Smooth muscle cell (in vitro differentiated cells): ENCODE measurements around the gene RAB44. TPM values are rescaled to one million over a fixed set of nuclear protein-coding genes. Genes with fewer than 3 reads are reported as not detected.

Experiments used
- DNase-seq: peaks from one replicate; lab custom pipeline; 2025; ENCODE audit not compliant: unreplicated experiment; lab: John Stamatoyannopoulos, UW
- H2AFZ ChIP-seq: fragments of 200-600 bp; sonication (generic); 2 replicates; pipeline ENCODE4 v1.6.0; 2016; ENCODE audit warnings: antibody characterized with exemption, low read depth, mild to moderate bottlenecking
- H3F3A ChIP-seq: fragments of 200-600 bp; sonication (generic); 2 replicates; pipeline ENCODE4 v1.6.0; 2017; ENCODE audit warnings: antibody characterized with exemption, low read depth
- H3K27ac ChIP-seq: fragments of 200-600 bp; sonication (generic); 2 replicates; pipeline ENCODE4 v1.5.1; 2016; ENCODE audit warnings: low read depth, mild to moderate bottlenecking
- H3K27me3 ChIP-seq: fragments of 200-600 bp; sonication (generic); 2 replicates; pipeline ENCODE4 v1.6.1; 2016; ENCODE audit warnings: low read depth, mild to moderate bottlenecking
- H3K36me3 ChIP-seq: fragments of 200-600 bp; sonication (generic); 2 replicates; pipeline ENCODE4 v1.5.1; 2016; ENCODE audit warnings: low read depth
- H3K4me1 ChIP-seq: fragments of 200-600 bp; sonication (generic); 2 replicates; pipeline ENCODE4 v1.5.1; 2016; ENCODE audit warnings: low read depth
- H3K4me2 ChIP-seq: fragments of 200-600 bp; sonication (generic); 2 replicates; pipeline ENCODE4 v1.6.0; 2016; ENCODE audit warnings: mild to moderate bottlenecking
- H3K4me3 ChIP-seq: fragments of 200-600 bp; sonication (generic); 2 replicates; pipeline ENCODE4 v1.5.1; 2016; ENCODE audit warnings: mild to moderate bottlenecking
- H3K79me2 ChIP-seq: fragments of 200-600 bp; sonication (generic); 2 replicates; pipeline ENCODE4 v1.6.0; 2016; ENCODE audit warnings: low read depth, mild to moderate bottlenecking
- H3K9ac ChIP-seq: fragments of 200-600 bp; sonication (generic); 2 replicates; pipeline ENCODE4 v1.6.0; 2016; ENCODE audit warnings: low read depth
- H3K9me3 ChIP-seq: fragments of 200-600 bp; sonication (generic); replicated peaks from 2 replicates; pipeline ENCODE4 v1.5.1; 2016; ENCODE audit warnings: low read depth
- H4K20me1 ChIP-seq: fragments of 200-600 bp; sonication (generic); 2 replicates; pipeline ENCODE4 v1.6.0; 2016; ENCODE audit warnings: low read depth
- CTCF ChIP-seq: fragments of 200-600 bp; sonication (generic); IDR thresholded peaks from 2 replicates; pipeline ENCODE4 v1.5.1; 2017; ENCODE audit warnings: borderline replicate concordance, mild to moderate bottlenecking, antibody characterized with exemption; ENCODE audit not compliant: insufficient read depth, poor library complexity, severe bottlenecking
- WGBS: methylation state at CpG from one replicate; pipeline ENCODE4 v1.1.7; 2016; ENCODE audit warnings: low lambda C conversion rate; 5-methylcytosine and 5-hydroxymethylcytosine counted together
- polyA plus RNA-seq: library from polyadenylated mRNA; unstranded; fragments of >200 nt; fragmentation: Nextera tagmentation; extraction: Ambion mirVana; gene quantifications from 2 replicates; pipeline ENCODE4 v1.2.1, GENCODE V29; 2016
- total RNA-seq: library from RNA; depleted of rRNA; stranded (reverse); fragments of >200 nt; gene quantifications from 2 replicates; pipeline ENCODE4 v1.2.3, GENCODE V29; 2014

RAB44 gene
- total and polyA plus RNA-seq, 2 experiments from 2014 or later: 0.03 TPM; not detected in 1

- Histone ChIP-seq H3K4me1 (no peaks in the 10 kb centered on the region), H3K79me2 (no peaks in the 10 kb centered on the region), H3K9me3 (no peaks in the 10 kb centered on the region), H3K27me3 (no peaks in the 10 kb centered on the region), H3F3A (no peaks in the 10 kb centered on the region), H3K4me2 (no peak overlapping the region), H3K9ac (no peak overlapping the region), H4K20me1 (no peaks in the 10 kb centered on the region), H3K4me3 (no peak overlapping the region), H3K27ac (no peak overlapping the region), H3K36me3 (no peaks in the 10 kb centered on the region), H2AFZ (no peak overlapping the region)
- no peak for DNase-seq
- 77% methylated on average over 13 of the region's 13 CpGs for WGBS
- no peak for TF ChIP-seq CTCF
Observed at GRCh38 chr6:36717231-36717825, 19.7 kb downstream of the RAB44 start.

- Histone ChIP-seq H3K27ac (no peak overlapping the region), H3K36me3 (no peaks in the 10 kb centered on the region), H3K4me3 (no peak overlapping the region), H3K9ac (no peak overlapping the region), H3F3A (no peaks in the 10 kb centered on the region), H3K9me3 (no peaks in the 10 kb centered on the region), H3K27me3 (no peaks in the 10 kb centered on the region), H3K79me2 (no peaks in the 10 kb centered on the region), H2AFZ (no peak overlapping the region), H4K20me1 (no peaks in the 10 kb centered on the region), H3K4me1 (no peaks in the 10 kb centered on the region), H3K4me2 (no peak overlapping the region)
- no peak for TF ChIP-seq CTCF
- WGBS: 83% methylated on average over 12 of the region's 12 CpGs
- DNase-seq: no peak
Observed at GRCh38 chr6:36717871-36718540, 20.4 kb downstream of the RAB44 start.

GRCh38 chr6:36718560-36718959 lies 20.9 kb downstream of the RAB44 start:
- no peak overlapping the region for H3K4me2 ChIP-seq
- 86% methylated on average over 5 of the region's 5 CpGs for WGBS
- H3K9me3 ChIP-seq: no peaks in the 10 kb centered on the region
- H2AFZ ChIP-seq: no peak overlapping the region
- H3K36me3 ChIP-seq: no peaks in the 10 kb centered on the region
- H3K27ac ChIP-seq: no peak overlapping the region
- H3K4me3 ChIP-seq: no peak overlapping the region
- no peaks in the 10 kb centered on the region for H3K79me2 ChIP-seq
- no peaks in the 10 kb centered on the region for H3K4me1 ChIP-seq
- no peak for DNase-seq
- H3K27me3 ChIP-seq: no peaks in the 10 kb centered on the region
- H3F3A ChIP-seq: no peaks in the 10 kb centered on the region
- no peak for TF ChIP-seq CTCF
- H4K20me1 ChIP-seq: no peaks in the 10 kb centered on the region
- H3K9ac ChIP-seq: no peak overlapping the region

- TF ChIP-seq CTCF: no peak
- no peaks in the 10 kb centered on the region for H3K27me3 ChIP-seq
- no peaks in the 10 kb centered on the region for H3K4me1 ChIP-seq
- H3K27ac ChIP-seq: no peak overlapping the region
- WGBS: 91% methylated on average over 7 of the region's 7 CpGs
- no peaks in the 10 kb centered on the region for H3K79me2 ChIP-seq
- no peak overlapping the region for H3K4me3 ChIP-seq
- no peak overlapping the region for H2AFZ ChIP-seq
- H3F3A ChIP-seq: no peaks in the 10 kb centered on the region
- H3K9me3 ChIP-seq: no peaks in the 10 kb centered on the region
- no peak for DNase-seq
- H4K20me1 ChIP-seq: no peaks in the 10 kb centered on the region
- no peak overlapping the region for H3K9ac ChIP-seq
- H3K4me2 ChIP-seq: no peak overlapping the region
- no peaks in the 10 kb centered on the region for H3K36me3 ChIP-seq
Observed at GRCh38 chr6:36719126-36719525, 21.5 kb downstream of the RAB44 start.
